H1 (cell line): ENCODE measurements around the gene DUOXA2. TPM values are rescaled to one million over a fixed set of nuclear protein-coding genes. Genes with fewer than 3 reads are reported as not detected.

Experiments used
- ATF3 ChIP-seq: IDR thresholded peaks from 2 replicates; pipeline ENCODE4 v1.6.1; 2011; ENCODE audit warnings: low read depth, mild to moderate bottlenecking, low read length; ENCODE audit not compliant: insufficient read depth
- BCL11A ChIP-seq, 2 experiments: IDR thresholded peaks; one replicate each; pipeline ENCODE4 v1.6.1; 2011; ENCODE audit warnings: low read depth in 2 of 2, low read length in 2 of 2, mild to moderate bottlenecking in 2 of 2
- GABPA ChIP-seq: IDR thresholded peaks from 2 replicates; pipeline ENCODE4 v1.6.1; 2011; ENCODE audit warnings: mild to moderate bottlenecking, low read length, moderate library complexity, borderline replicate concordance; ENCODE audit not compliant: insufficient read depth
- KDM4A ChIP-seq: IDR thresholded peaks from one replicate; pipeline ENCODE4 v1.7.1; 2012; ENCODE audit warnings: low read depth, mild to moderate bottlenecking, moderate library complexity, low read length, inconsistent platforms; ENCODE audit not compliant: severe bottlenecking
- NANOG ChIP-seq: IDR thresholded peaks from 2 replicates; pipeline ENCODE4 v1.6.1; 2011; ENCODE audit warnings: low read length, low read depth, mild to moderate bottlenecking, inconsistent platforms; ENCODE audit not compliant: insufficient read depth, poor library complexity, severe bottlenecking
- SAP30 ChIP-seq: fragments of 300-600 bp; sonication (generic); IDR thresholded peaks from 2 replicates; pipeline ENCODE4 v1.7.1; 2012; ENCODE audit warnings: low read length, moderate library complexity, mild to moderate bottlenecking, inconsistent platforms; ENCODE audit not compliant: insufficient read depth, insufficient replicate concordance
- SRF ChIP-seq: IDR thresholded peaks from 2 replicates; pipeline ENCODE4 v1.6.1; 2011; ENCODE audit warnings: mild to moderate bottlenecking, low read depth, low read length, moderate library complexity
- polyA plus RNA-seq, 7 experiments: library from polyadenylated mRNA; depleted of rRNA in 3 of 7; stranded (reverse) in 5 of 7; unstranded in 2 of 7; fragments of >200 nt in 5 of 7; fragments of 200-250 nt in 2 of 7; gene quantifications; 1 replicate in 5 of 7; 2 replicates in 1 of 7; 4 replicates in 1 of 7; pipeline versions ENCODE4 v1.2.1 to v1.2.3, GENCODE V29; 2011 to 2013; ENCODE audit warnings: missing spikeins in 2 of 7, mixed read lengths in 2 of 7
- total RNA-seq: library from RNA; stranded (reverse); fragmentation: NEBNext Ultra II Directional; extraction: Animal tissue kit (Norgen Biotek cat#: 25700); gene quantifications from 2 replicates; pipeline ENCODE4 v1.2.1, GENCODE V29; 2021

The DUOXA2 gene
- total and polyA plus RNA-seq, 2 of the 8 experiments (the other 6 are each of a cell fraction or from before 2014, with no cell fraction given), result 0.05 TPM; not detected in 1

GRCh38 chr15:45121020-45121419 lies 6.9 kb downstream of the DUOXA2 start (continued):
- no peak for TF ChIP-seq KDM4A
- TF ChIP-seq BCL11A (IDR thresholded peaks at IDR 0.05; ENCODE audit: low read depth in 2 of 2, low read length in 2 of 2), result no peak
- no peak for TF ChIP-seq SAP30
- TF ChIP-seq ATF3, result no peak
- TF ChIP-seq SRF, result no peak
- TF ChIP-seq GABPA, result no peak
- TF ChIP-seq NANOG, result no peak
- TF ChIP-seq, all 59 proteins: peak for 0
